Measurements from ENCODE around the gene NTM.

Gene NTM

GRCh38 chr11:132137981-132138313 is 767.5 kb downstream of the NTM start:
- DNase-seq = no peak

DNA sequence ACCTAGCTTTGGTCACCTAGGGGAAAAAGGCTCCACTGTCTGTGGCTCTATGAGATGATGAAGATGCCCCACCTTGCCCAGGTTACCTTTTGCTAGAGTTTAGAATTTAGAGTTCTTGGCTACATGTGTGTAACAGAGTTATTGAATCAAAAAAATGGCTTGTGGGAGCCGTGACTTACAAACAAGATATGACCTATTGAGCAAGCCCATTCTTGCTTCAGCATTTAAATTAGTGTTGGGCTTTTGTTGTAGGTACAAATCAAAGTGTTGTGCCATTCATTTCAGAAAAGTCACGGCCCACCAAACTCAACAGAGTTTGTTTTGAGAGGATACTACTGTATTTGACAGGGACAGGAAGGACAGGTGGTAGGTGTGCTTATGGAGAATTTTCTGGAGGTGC is 768.8 kb downstream of the NTM start:
- no peak for DNase-seq

- DNase-seq = no peak
Measured at GRCh38 chr11:132140056-132140455, 769.6 kb downstream of the NTM start.

DNA sequence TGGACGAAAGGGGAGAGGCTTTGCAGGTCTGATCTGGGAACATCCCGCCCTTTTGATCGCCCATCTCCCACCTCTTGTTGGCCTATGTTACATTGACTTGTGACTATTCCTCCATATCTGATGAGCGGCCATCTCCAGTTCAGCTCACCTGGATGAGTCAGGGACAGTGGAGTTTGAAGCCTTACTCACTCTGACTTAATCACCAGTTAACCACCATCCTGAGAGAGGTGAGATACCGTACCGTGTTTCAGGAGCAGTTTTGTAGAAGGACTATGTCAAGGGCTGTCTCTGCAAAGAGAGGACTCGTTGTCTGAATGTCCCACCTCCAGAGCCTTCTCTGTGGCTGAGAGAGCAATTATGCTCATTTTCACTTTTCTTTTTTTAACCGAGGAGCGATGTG is 771.7 kb downstream of the NTM start:
- DNase-seq = no peak

GRCh38 chr11:132142554-132142953 is 772.1 kb downstream of the NTM start:
- no peak for DNase-seq

DNA sequence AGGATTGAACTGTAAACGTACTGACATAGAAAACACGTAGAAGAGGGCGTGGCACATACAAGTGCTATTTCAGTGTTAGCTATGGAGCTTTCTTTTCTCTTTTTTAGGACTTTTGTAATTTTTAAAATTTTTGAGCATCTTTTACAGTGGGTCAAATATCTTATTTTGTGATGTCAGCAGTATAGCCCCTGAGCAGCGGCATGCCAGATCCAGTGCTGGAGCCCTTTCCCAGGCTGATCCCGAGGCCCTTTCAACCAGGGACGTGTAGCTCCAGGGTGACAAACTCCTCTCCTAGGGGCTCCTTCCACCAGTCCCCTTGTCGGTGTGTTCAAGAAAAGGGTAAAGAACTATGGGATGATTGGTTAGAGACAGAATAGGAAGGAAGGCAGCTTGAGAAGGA is 777.0 kb downstream of the NTM start:
- no peak for DNase-seq

DNA sequence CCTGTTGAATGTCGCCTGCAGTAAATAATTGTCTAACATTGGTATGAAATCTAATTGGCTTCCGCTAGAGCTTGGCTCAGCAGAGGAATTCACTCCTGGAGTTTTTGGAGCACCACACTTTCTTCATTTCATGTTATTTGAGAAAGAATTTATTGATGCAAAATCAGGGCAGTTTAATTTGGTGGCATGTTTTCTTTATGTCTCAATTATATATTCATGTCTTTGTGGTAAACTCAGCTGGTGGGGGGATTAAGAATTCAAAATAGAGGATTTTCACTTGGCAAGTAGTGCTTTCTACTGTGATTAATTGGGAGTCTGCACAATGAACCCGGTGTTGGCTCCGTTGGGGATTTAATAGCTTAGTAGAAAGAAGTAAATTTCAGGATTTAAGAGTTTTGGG is 784.4 kb downstream of the NTM start:
- DNase-seq = no peak

DNA sequence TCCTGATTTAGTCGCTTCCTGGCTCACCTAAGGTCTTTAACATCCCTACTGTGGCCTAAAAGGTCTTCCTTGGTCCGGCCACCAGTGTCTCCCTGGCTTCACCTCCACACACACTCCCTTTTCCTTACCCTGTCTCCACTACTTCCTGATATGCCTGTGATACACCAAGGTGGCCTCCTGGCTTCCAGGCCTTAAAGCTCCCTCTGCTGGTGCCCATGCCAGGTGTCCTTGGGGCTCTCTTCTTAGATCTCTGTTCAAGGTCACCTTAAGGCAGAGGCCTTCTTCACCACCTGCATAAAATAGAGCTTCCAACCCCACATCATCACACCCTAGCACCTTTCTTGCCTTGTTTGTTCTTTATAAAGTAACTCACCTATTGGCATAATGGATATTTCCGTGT is 787.7 kb downstream of the NTM start:
- no peak for DNase-seq

DNA sequence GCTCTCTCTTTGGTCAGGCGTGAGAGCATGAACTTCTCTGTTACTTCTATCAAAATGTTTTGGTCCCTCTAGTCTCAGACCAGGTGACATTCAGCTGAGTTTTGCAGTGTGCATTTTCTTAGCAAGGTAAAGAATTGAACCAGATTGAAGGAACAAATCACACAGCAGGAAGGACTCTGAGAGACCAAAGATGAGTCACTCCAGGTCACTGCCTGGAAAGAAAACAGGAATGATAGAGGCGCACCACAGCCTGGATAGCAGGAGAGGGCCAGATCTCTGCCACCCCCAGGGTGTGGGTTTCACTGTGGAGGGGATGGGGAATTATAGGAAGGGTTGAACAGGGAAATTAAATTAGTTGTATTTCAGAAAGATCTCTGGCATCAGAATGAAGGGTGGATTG is 788.3 kb downstream of the NTM start:
- no peak for DNase-seq

GRCh38 chr11:132161403-132162078 is 791.1 kb downstream of the NTM start:
- DNase-seq = no peak

GRCh38 chr11:132168344-132168981 is 798.0 kb downstream of the NTM start:
- no peak for DNase-seq

DNA sequence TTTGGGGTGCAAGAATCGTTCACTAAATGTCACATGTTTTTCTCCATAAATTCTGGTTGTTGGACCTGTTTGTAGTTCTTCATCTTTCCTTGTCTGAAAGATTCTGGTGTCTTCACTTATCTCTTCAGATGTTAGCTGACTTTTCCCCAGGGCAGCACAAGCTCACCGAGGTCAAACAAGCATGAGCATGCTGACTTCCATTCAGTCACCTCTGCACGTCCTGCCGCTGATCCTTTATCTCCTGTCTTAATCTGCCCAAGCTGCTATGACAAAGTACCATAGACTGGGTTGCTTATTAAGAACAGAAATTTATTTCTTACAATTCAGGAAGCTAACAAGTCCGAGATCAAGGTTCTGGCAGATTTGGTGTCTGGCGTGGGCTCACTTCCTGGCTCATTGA is 800.6 kb downstream of the NTM start:
- DNase-seq = no peak

DNA sequence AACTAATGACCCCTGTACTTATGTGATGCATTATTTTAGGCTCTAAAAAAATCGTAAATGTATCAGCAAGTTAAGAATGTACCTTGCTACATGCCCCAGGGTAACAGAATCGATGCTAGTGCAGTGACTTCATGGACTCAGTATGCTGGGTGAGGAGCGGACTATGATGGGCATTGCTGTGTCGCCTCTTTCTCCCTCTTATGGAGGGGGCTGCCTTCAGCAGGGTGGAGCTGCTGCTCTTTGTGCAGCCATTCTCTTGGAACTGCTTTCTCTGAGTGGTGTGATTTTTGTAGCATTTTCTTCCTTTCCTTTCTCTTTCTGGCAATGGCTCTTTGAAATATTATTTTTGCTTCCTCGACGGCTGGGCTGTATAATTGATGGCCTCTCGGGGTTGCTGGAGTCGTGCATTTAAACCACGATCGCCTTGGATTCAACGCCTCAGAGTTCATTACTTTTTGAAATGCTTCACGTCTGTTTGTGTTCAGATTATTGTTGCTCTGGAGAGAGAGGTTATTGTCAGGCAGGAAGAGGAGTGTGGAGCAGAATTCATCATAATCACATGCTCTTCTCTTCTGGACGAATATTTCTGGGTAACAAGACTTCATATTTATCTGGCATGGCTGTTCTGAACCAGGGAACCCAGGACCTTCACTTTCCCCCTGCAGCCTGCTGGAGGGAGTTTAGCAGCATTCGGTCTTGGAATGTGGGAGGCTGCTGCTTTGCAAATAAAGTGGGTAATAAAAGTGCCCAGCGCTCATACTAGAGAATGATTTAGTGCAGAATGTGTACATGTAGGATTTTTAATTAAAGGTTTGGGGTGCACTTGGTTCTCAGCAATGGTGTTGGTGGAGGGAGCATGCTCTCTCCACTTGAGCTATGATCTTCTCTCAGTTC is 804.2 kb downstream of the NTM start:
- no peak for DNase-seq

DNA sequence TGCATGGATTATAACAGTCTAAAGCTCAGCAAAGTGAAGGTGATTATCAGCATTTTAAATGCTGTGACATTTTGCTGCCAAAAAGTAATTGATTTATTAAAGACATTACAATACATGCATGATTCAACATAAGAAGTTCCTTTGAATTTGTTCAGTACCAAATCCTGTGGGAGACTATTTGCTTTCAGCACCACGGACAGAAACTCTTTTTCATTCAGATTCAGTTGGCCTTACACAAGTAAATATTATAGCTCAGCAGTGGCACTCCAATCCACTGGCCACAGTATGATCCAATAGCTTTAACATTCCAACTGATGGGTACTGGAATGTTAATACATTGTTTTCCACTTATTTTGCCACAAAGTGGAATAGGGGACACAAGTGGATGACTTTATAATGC is 806.7 kb downstream of the NTM start:
- DNase-seq = no peak

DNA sequence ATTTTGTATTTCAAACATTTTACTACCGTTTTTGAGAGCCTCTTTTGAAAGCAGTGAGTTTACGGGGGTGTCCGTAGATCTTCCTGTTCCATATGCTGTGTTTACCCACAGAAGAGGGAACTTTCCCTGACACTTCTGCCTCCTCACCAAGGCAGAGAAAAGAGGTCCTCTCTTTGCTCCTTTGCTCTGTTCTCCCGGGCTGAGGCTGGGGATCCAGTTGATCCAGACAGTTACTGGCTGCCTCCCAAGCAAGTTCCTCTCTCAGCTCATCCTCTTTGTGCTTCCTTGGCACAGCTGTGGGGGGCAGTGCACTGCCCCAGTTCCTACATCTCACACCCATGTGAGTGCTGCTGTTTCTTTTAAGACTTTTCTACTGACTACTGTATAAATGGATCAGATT is 813.7 kb downstream of the NTM start:
- no peak for DNase-seq

- DNase-seq = no peak
Measured at GRCh38 chr11:132185726-132186592, 815.5 kb downstream of the NTM start.

GRCh38 chr11:132186699-132187098 is 816.3 kb downstream of the NTM start:
- DNase-seq = no peak

- DNase-seq = no peak
Measured at GRCh38 chr11:132187386-132187785, 817.0 kb downstream of the NTM start.

DNA sequence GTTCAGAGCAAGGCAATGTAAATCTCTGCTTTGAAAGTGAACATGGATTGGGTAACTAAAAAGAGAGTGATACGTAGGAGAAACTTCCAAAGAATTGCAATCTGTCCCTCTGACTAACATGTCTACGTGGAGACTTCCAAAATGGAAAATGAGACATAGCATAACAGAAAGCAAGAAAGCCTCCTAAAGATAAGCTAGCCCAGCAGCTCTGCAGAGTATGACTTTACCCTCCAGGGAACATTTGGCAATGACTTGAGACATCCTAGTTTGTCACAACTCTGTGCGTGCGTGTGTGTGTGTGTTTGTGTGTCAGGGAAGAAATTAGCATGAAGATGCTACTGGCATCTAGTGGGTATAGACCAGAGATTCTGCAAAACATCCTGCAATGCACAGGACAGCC is 817.4 kb downstream of the NTM start:
- DNase-seq = no peak

DNA sequence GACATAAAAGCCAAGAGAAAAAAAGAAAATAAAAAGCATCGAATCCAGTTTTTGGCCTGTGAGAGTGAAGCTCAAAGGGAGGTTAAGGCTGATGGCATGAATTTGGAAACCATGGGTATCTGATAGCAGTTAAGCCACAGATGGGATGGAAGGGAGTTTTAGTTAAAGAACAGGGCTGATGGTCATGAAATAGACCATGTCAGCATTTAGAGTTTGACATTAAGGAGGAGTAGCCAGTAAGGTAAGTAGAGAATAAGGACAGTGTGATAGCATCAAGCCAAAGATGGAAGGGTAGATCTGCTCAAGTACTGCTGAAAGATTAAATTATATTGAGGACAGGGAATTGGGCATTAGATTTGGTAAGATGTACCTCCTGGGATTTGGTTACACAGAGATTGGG is 826.5 kb downstream of the NTM start:
- DNase-seq = no peak

GRCh38 chr11:132200353-132200936 is 830.0 kb downstream of the NTM start:
- no peak for DNase-seq

DNA sequence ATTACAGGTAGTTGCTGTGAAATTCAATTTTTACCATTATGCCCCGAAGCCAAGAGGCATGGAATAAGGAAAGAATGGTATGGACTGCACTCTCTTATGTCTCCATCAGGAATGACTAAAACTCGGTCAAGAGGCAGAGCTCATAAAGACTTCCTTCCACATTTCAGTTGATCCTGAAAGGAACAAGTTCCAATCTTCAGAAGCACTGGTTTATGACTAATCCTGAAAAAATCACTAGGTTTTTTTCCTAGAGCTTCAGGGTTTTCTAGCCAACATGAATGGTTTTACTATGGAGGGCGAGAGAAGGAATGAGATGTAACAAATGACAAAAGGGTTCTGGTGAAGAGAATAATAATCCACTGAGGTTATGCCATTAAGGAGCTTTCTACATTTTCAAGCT is 832.2 kb downstream of the NTM start:
- no peak for DNase-seq

DNA sequence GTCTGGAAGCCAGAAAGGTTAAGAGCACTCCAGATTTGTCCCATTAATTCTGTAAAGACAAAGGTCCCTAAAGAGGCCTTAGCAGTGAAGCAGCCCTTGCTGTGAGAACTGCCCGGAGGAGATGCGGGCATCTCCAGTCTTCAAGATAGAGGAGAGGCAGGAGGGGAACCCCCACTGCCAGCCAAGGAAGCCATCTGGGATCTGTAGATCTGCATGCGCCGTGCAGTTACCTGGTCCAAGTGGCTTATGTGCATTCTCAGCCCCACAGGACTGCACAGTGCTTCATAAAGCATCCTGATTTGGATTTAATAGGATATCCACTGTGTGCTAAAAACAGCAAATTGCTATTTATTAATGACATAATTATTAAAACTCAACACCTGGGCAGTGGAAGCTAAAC is 834.6 kb downstream of the NTM start:
- DNase-seq = no peak

Measured in activated T-cell treated with anti-CD3 and anti-CD28 coated beads, Interleukin-2, amount 50 U/mL, for 48 hours (primary cell).